Left colon (tissue), 2 donors: ENCODE measurements around the gene SMOC2. TPM values are rescaled to one million over a fixed set of nuclear protein-coding genes. Genes with fewer than 3 reads are reported as not detected.

ENCODE experiments used
- ATAC-seq: fragments of 200-7000 bp; cut with Tn5 transposase; one replicate; pipeline ENCODE4 v1.9.1; 2020; ENCODE audit warnings: mild to moderate bottlenecking, moderate library complexity
- DNase-seq, 2 donors: peaks; one replicate each; pipeline ENCODE4 v3.0.0-alpha.2; 2020
- intact Hi-C, 2 donors: fragments of 100-400 bp; cut with DNase I in 1 of 2; cut with micrococcal nuclease in 1 of 2; formaldehyde crosslinking; loops; one replicate each; pipeline versions ENCODE4 v1.11.2 to v1.14.0; 2022; cut with DNase I, micrococcal nuclease
- total RNA-seq, 2 donors: library from RNA; stranded (reverse); fragmentation: NEBNext Ultra II Directional; extraction: Animal tissue kit (Norgen Biotek cat#: 25700); gene quantifications; one replicate each; pipeline ENCODE4 v1.2.1, GENCODE V29; 2021
- donor health status: DM: no; HTN: no; CAD: no.
- donor health status: DM: yes; HTN: yes; CAD: no.

The SMOC2 gene
- total RNA-seq, 2 donors from 2014 or later: 14.4 to 18.9 TPM

DNA sequence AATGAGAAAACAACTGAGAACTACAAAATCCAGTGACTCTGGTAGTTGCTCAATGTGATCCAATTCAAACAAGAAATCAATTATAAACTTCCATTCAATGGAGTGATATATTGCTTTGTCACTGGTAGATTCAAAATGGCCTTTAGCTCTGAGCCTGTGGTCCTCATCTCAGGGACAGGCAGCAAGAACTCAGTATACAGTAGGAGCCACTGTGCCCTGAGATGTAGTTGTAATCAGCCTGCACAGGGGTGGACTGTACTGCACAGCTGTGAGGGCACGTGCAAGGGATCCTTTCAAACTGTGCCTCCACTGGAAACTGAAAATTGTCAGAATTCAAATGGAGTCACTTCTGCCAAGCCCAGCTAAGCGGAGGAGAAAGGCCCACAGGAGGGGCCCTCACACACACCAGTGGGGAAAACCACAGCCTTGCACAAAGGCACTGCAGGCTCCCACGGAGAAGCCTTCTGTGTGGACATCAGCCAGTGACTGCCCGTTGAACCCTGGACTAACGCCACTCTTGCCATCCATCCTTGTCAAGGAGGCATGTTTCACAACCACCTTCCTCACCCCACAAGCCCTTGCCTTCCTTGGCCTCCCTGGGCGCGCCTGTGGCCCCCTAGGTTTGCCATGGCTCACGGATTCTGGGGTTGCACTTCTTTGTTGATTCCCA lies 186.7 kb downstream of the SMOC2 start:
- DNase-seq (no peak), ATAC-seq (no peak)
- intact Hi-C loops: no loop called here

GRCh38 chr6:168628176-168628553 lies 187.2 kb downstream of the SMOC2 start:
- intact Hi-C loops: no loop called here
- ATAC-seq (no peak), DNase-seq (no peak)

GRCh38 chr6:168628732-168629245 lies 187.8 kb downstream of the SMOC2 start:
- no peak for DNase-seq
- no peak for ATAC-seq
- intact Hi-C loops: no loop called here

- ATAC-seq (no peak), DNase-seq (no peak)
- intact Hi-C loops: no loop called here
These were observed 190.6 kb downstream of the SMOC2 start for GRCh38 chr6:168631564-168631963.

DNA sequence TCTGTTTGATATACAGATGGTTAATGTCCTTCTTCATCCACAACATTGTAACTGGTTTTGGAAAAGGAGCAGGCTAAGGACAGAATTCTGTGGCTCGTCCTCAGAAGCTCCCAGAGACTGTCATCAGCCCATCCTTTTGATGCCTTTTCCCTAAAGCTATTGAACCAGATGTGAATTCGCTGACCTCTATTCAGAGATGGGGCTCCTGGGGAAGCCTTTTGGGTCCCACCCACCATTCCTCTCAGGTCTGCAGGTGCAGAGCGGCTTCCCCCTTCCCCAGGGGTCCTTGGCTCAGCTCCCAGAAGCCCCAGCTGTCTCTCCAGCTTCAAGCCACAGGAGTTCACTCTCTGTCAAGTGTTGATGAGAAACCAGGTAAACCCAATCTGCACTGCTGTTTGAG lies 191.7 kb downstream of the SMOC2 start:
- intact Hi-C loops: no loop called here
- DNase-seq: no peak
- no peak for ATAC-seq

- peak; percentile 14 for ATAC-seq
- intact Hi-C loops: no loop called here
- no peak for DNase-seq
These were observed 193.8 kb downstream of the SMOC2 start for GRCh38 chr6:168634541-168635328.

- DNase-seq (no peak), ATAC-seq (no peak)
- intact Hi-C loops: no loop called here
These were observed 195.4 kb downstream of the SMOC2 start for GRCh38 chr6:168636147-168637004.

DNA sequence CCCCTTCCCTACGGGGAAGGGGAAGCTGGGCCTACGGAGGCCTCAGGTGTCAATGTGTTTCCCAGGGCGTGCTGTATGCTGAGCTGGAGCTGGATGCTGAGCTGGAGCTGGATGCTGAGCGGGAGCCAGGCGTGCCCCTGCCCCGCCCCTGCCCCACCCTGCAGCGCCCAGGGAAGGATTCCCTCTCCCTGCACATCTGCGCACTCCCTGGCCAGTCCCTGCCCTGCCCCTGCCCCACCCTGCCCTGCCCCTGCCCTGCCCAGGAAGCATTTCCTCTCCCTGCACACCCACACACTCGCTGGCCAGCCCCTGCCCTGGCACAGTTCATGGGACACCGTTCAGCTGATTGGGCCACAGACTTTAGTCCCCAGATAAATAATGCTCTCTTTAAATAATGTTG lies 196.8 kb downstream of the SMOC2 start:
- intact Hi-C loops: no loop called here
- peak; percentile 70 to 75 for DNase-seq
- peak; percentile 97 for ATAC-seq

DNA sequence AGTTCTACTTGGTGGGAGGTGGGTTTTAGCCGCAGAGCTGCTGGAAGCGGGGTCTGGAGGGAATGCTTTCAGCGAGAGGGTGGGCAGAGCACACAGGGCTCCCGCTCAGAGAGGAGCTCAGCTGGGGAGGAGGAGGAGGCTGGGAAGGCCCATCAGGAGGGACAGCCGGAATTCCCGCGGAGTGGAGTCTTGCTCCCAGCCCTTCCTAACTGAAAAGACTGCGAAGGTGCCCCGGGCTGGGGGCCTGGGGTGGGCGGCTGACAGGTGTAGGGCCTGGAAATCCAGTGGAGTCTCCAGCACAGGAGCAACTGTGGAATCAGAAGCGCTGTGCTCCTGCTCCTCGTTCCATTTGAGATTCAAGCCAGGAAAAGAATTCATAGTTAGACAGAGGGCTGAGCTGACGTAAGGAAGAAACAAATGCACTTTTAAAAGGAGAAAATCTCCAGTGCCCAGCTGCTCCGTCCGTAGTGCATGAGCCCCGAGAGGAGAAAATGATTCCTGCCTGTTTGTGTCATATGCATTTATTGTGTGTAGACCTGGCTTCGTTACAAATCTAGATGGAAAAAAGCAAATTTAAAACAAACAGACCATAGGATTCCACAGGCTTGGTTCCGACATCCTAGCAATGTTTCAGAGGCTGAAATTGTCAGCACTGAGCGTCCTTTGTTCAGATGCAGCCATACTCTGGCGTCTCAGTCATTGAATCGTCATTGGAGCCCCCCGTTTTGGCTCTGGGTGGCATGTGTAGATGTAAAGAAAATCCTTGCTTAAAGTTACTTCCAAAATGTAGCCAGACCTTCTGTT lies 197.7 kb downstream of the SMOC2 start:
- intact Hi-C loops: no loop called here
- ATAC-seq (no peak), DNase-seq (no peak)

- no peak for ATAC-seq
- intact Hi-C loops: no loop called here
- DNase-seq: no peak
These were observed 199.2 kb downstream of the SMOC2 start for GRCh38 chr6:168640181-168640580.

GRCh38 chr6:168640768-168641167 lies 199.8 kb downstream of the SMOC2 start:
- ATAC-seq (no peak), DNase-seq (no peak)
- intact Hi-C loops: no loop called here

DNA sequence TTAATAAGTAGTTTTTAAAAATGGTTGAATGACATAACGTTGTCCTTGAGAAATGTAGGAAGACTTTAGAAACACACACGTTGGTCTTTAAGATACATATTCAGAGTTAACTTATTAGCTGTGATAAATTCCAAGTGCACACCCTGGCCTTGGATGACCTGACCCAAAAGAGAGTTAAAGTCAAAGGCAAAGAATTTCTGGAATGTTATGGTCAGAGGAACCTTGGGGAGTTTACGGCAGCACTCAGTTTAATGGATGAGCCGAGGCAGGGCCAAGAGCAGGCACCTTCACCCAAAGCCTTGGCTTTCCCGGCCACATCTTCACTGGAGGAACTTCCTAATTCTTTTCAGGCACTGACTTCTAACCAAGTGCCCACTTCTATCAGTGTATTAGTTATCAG lies 200.5 kb downstream of the SMOC2 start:
- ATAC-seq (no peak), DNase-seq (no peak)
- intact Hi-C loops: no loop called here

- intact Hi-C loops: no loop called here
- DNase-seq (no peak), ATAC-seq (no peak)
These were observed 202.4 kb downstream of the SMOC2 start for GRCh38 chr6:168643401-168643800.

GRCh38 chr6:168645326-168645725 lies 204.3 kb downstream of the SMOC2 start:
- intact Hi-C loops: no loop called here
- DNase-seq: no peak
- no peak for ATAC-seq

DNA sequence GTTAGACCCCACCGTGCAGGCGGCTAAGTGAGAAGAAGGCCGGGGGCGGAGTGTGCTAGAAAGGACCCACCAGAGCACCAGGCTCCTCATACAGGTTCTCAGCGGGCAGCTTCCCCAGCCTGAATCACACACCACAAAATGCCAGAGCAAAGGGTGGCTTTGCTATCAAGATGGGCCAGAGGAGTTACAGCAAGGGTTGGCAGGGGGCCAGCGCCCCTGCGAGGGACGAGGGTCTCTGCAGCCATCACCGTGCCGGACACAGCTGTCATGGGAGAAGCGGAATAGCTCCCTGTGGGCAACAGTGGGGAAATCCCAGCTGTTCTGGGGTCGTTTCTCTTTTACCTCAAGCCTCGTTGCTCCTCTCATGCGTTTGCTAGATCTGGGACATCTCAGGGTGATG lies 206.3 kb downstream of the SMOC2 start:
- DNase-seq (no peak), ATAC-seq (no peak)
- intact Hi-C loops: no loop called here

DNA sequence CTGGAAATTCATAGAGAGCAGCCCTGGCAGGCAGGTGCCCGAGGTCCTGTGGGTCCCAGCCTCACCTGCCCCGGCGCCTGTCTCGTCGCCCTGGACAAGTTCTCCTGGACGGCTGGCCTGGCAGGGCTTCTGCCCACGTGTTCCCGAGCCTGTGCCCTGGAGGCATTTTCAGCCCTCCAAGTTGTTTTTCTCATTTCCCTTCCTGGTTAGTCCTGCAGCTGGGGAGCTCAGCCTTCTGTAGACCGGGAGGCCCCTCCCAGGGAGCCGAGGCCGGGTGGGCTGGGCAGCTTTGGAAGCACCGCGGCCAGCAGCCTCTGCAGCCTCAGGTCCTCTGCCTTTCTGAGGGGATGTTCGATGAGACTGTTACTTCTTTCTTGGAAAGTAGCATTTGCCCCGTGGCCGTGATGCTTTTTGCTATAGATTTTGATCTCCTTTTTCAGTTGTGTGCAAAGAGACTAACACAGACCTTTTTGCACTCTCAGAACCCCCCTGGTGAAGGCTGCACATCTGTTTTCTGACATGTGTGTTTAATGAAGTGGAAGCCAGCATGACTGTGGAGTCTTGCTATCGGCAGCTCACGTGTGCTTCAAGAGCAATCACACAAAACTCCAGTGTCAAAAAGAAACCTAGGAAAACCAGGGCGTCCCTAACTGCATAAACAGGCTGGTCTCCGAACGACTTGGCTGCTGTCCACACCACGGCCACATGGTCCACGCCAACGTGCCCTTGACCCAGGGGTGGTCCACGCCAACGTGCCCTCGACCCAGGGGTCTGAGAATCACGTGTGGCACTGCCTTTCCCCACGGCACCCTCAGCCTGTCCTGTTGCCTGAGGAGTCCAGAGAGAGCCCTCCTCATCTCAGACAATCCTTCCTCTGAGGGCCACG lies 207.5 kb downstream of the SMOC2 start:
- intact Hi-C loops: no loop called here
- DNase-seq (no peak), ATAC-seq (no peak)

- no peak for ATAC-seq
- intact Hi-C loops: no loop called here
- no peak for DNase-seq
These were observed 208.2 kb downstream of the SMOC2 start for GRCh38 chr6:168649209-168649608.

DNA sequence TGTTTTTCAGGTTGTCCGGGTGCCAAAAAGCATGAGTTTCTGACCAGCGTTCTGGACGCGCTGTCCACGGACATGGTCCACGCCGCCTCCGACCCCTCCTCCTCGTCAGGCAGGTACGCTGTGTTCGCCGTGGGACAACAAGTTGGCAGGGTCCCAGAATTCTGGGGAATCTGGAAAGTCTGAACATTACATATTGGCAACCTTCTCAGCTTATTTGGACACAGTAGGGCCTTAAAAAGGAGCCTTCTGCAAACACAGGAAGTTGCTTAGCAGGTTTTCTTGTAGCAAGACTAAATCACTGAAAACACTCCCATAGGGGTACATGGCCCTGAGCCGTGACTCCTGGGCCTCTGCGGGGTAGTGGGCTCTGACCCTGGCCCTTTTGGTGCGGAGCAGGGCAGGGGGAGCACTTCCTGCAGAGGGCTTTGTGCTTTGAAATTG lies 209.7 kb downstream of the SMOC2 start:
- DNase-seq: no peak
- intact Hi-C loops: no loop called here
- no peak for ATAC-seq
